HCT116 (cell line): ENCODE results near the gene LDLRAD4. TPM values are rescaled to one million over a fixed set of nuclear protein-coding genes. Genes with fewer than 3 reads are reported as not detected.

ENCODE experiments used
- ATAC-seq: fragments of 200-7000 bp; cut with Tn5 transposase; 2 replicates; pipeline ENCODE4 v1.9.1; 2020; ENCODE audit warnings: mild to moderate bottlenecking, moderate library complexity
- BruUV-seq: library from RNA; stranded (reverse); fragments of 400-500 nt; replicated peaks from 2 replicates; lab custom pipeline; 2021; lab: Mats Ljungman, UMichigan
- CTCF ChIA-PET: fragments of 300-600 bp; sonication (Branson Sonifier 250); formaldehyde crosslinking; loops from one replicate; lab custom pipeline; 2021; ENCODE audit warnings: antibody characterized with exemption; lab: Charles Lee
- POLR2A ChIA-PET: fragments of 300-600, 350-600 bp; sonication (Branson Sonifier 250); formaldehyde crosslinking; loops from one replicate; lab custom pipeline; 2021; ENCODE audit warnings: antibody characterized with exemption; lab: Charles Lee
- RAD21 ChIA-PET, 2 experiments: fragments of 300-600 bp; sonication (Branson Sonifier 250); formaldehyde crosslinking; loops; one replicate each; lab custom pipeline; 2023; ENCODE audit warnings: low total read pairs in 2 of 2; ENCODE audit not compliant: uncharacterized antibody in 2 of 2, unreplicated experiment in 2 of 2, low non-redundant PET in 1 of 2; lab: Charles Lee
- DNase-seq: peaks from one replicate; pipeline ENCODE4 v3.0.0-alpha.2; 2010; ENCODE audit warnings: low read depth, low spot score
- H2AFZ ChIP-seq: fragments of 200-600 bp; shearing (Covaris generic), sonication (generic); 2 replicates; pipeline ENCODE4 v1.6.1; 2017; ENCODE audit warnings: low read depth, mixed run types, mixed read lengths, antibody characterized with exemption, low read length; ENCODE audit not compliant: poor library complexity, severe bottlenecking
- H3K27ac ChIP-seq: 2 replicates; pipeline ENCODE4 v1.5.1; 2012; ENCODE audit warnings: low read depth, low read length
- H3K27me3 ChIP-seq: fragments of 200-600 bp; sonication (generic); 2 replicates; pipeline ENCODE4 v1.6.1; 2016; ENCODE audit warnings: mixed run types, low read length, mixed read lengths; ENCODE audit not compliant: insufficient read depth
- H3K36me3 ChIP-seq, 2 experiments: fragments of 200-500 bp in 1 of 2; fragments of 200-600 bp in 1 of 2; sonication (Bioruptor generic) in 1 of 2; sonication (generic) in 1 of 2; 2 replicates each; pipeline versions ENCODE4 v1.5.1 to v1.6.1; 2014 to 2016; ENCODE audit warnings: low read length in 2 of 2, inconsistent platforms in 1 of 2, mixed read lengths in 1 of 2, mixed run types in 1 of 2; ENCODE audit not compliant: insufficient read depth in 2 of 2, control insufficient read depth in 1 of 2
- H3K4me1 ChIP-seq, 2 experiments: fragments of 200-600 bp in 1 of 2; sonication (generic) in 1 of 2; 2 replicates each; pipeline versions ENCODE4 v1.5.1 to v1.6.1; 2012 to 2017; ENCODE audit warnings: low read length in 2 of 2, inconsistent platforms in 1 of 2, mild to moderate bottlenecking in 1 of 2, mixed read lengths in 1 of 2, mixed run types in 1 of 2, moderate library complexity in 1 of 2; ENCODE audit not compliant: insufficient read depth in 2 of 2, control insufficient read depth in 1 of 2
- H3K4me2 ChIP-seq: fragments of 200-600 bp; sonication (generic); 2 replicates; pipeline ENCODE4 v1.6.1; 2017; ENCODE audit warnings: mixed run types, low read length, mixed read lengths
- H3K4me3 ChIP-seq, 2 experiments: fragments of 200-600 bp in 1 of 2; sonication (generic) in 1 of 2; replicated peaks in 1 of 2; 2 replicates each; pipeline ENCODE4 v1.5.1; 2011 to 2016; ENCODE audit warnings: low read length in 2 of 2, control low read depth in 1 of 2, low read depth in 1 of 2, mild to moderate bottlenecking in 1 of 2, mixed read lengths in 1 of 2, mixed run types in 1 of 2
- H3K79me2 ChIP-seq: fragments of 200-600 bp; sonication (generic); 2 replicates; pipeline ENCODE4 v1.6.1; 2017; ENCODE audit warnings: mild to moderate bottlenecking, mixed run types, low read length, moderate library complexity, mixed read lengths; ENCODE audit not compliant: insufficient read depth
- H3K9ac ChIP-seq: fragments of 200-600 bp; sonication (generic); 2 replicates; pipeline ENCODE4 v1.6.1; 2016; ENCODE audit warnings: low read length, mixed read lengths
- H3K9me2 ChIP-seq: fragments of 200-600 bp; sonication (generic), shearing (Covaris generic); 2 replicates; pipeline ENCODE4 v1.6.1; 2017; ENCODE audit warnings: mixed run types, mild to moderate bottlenecking, moderate library complexity; ENCODE audit not compliant: insufficient read depth
- H3K9me3 ChIP-seq, 2 experiments: fragments of 200-500 bp in 1 of 2; fragments of 200-600 bp in 1 of 2; sonication (Bioruptor generic) in 1 of 2; sonication (generic) in 1 of 2; 2 replicates each; pipeline ENCODE4 v1.6.1; 2014 to 2017; ENCODE audit warnings: low read length in 2 of 2, mixed read lengths in 2 of 2, inconsistent platforms in 1 of 2, low read depth in 1 of 2, mild to moderate bottlenecking in 1 of 2, mixed run types in 1 of 2, moderate library complexity in 1 of 2; ENCODE audit not compliant: control insufficient read depth in 1 of 2, insufficient read depth in 1 of 2
- H4K20me1 ChIP-seq: fragments of 200-600 bp; sonication (generic), shearing (Covaris generic); 2 replicates; pipeline ENCODE4 v1.6.1; 2017; ENCODE audit warnings: mixed run types, mild to moderate bottlenecking, moderate library complexity; ENCODE audit not compliant: insufficient read depth
- CBX3 ChIP-seq: IDR thresholded peaks from 2 replicates; pipeline ENCODE4 v1.6.1; 2012; ENCODE audit warnings: low read depth
- CEBPB ChIP-seq: IDR thresholded peaks from 2 replicates; pipeline ENCODE4 v1.6.1; 2012; ENCODE audit warnings: low read depth
- FOSL1 ChIP-seq: IDR thresholded peaks from 2 replicates; pipeline ENCODE4 v1.6.1; 2012; ENCODE audit warnings: low read depth
- POLR2A ChIP-seq: IDR thresholded peaks from 2 replicates; pipeline ENCODE4 v1.7.0; 2011; ENCODE audit warnings: borderline replicate concordance; ENCODE audit not compliant: insufficient read depth, insufficient read length; ENCODE audit errors: extremely low read depth
- POLR2AphosphoS5 ChIP-seq: IDR thresholded peaks from 2 replicates; pipeline ENCODE4 v1.6.1; 2011; ENCODE audit warnings: mild to moderate bottlenecking, low read depth, low read length, moderate library complexity
- RAD21 ChIP-seq: IDR thresholded peaks from 2 replicates; pipeline ENCODE4 v1.6.1; 2012; ENCODE audit warnings: low read depth, mild to moderate bottlenecking
- SRF ChIP-seq: IDR thresholded peaks from 2 replicates; pipeline ENCODE4 v1.6.1; 2012; ENCODE audit warnings: low read depth
- TCF7L2 ChIP-seq: IDR thresholded peaks from 2 replicates; pipeline ENCODE4 v1.7.0; 2011; ENCODE audit warnings: borderline replicate concordance, inconsistent platforms; ENCODE audit not compliant: insufficient read depth, insufficient read length; ENCODE audit errors: extremely low read depth
- ZFX ChIP-seq: fragments of 450-650 bp; IDR thresholded peaks from 2 replicates; pipeline ENCODE4 v1.6.1; 2017
- ZNF274 ChIP-seq: fragments of 200-500 bp; sonication (Bioruptor generic); IDR thresholded peaks from 2 replicates; pipeline ENCODE4 v1.6.1; 2014; ENCODE audit warnings: mild to moderate bottlenecking, low read depth, low read length, inconsistent platforms
- intact Hi-C: fragments of 100-400 bp; cut with micrococcal nuclease; formaldehyde crosslinking; loops from 2 replicates; pipeline ENCODE4 v1.10.0; 2022
- total RNA-seq: library from RNA; stranded (reverse); gene quantifications from one replicate; pipeline ENCODE4 v1.2.1, GENCODE V29; 2021; ENCODE audit not compliant: unreplicated experiment
- TF ChIP-seq, protein P1 (sequence below): IDR thresholded peaks from 2 replicates; pipeline ENCODE4 v1.6.1; 2012
- TF ChIP-seq, protein P2 (sequence below): IDR thresholded peaks from 2 replicates; pipeline ENCODE4 v1.6.1; 2011; ENCODE audit warnings: mild to moderate bottlenecking, low read length, moderate library complexity; ENCODE audit not compliant: insufficient replicate concordance; ENCODE audit errors: extremely low read depth

The LDLRAD4 gene
- total RNA-seq, 1 experiment from 2014 or later = 1.2 TPM

DNA sequence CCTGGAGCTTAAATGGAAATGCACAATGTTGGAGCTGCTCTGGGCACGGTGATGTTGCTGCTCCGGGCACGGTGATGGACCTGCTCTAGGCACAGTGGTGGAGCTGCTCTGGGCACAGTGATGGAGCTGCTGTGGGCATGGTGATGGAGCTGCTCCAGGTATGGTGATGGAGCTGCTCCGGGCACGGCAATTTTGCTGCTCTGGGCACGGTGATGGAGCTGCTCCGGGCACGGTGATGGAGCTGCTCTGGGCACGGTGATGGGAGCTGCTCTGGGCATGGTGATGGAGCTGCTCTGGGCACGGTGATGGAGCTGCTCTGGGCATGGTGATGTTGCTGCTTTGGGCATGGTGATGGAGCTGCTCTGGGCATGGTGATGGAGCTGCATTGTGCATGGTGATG lies 79.7 kb downstream of the LDLRAD4 start:
- Histone ChIP-seq H3K4me1 (no peaks in the 10 kb centered on the region), H3K9me3 (no peaks in the 10 kb centered on the region)
- TF ChIP-seq POLR2A (no peak), ZFX (no peak), RAD21 (no peak), CEBPB (no peak), ZNF274 (no peak), FOSL1 (no peak), POLR2AphosphoS5 (no peak), CBX3 (no peak), TCF7L2 (no peak), SRF (no peak)
- TF ChIP-seq, protein P1, sequence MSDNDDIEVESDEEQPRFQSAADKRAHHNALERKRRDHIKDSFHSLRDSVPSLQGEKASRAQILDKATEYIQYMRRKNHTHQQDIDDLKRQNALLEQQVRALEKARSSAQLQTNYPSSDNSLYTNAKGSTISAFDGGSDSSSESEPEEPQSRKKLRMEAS = no peak
- TF ChIP-seq, protein P2, sequence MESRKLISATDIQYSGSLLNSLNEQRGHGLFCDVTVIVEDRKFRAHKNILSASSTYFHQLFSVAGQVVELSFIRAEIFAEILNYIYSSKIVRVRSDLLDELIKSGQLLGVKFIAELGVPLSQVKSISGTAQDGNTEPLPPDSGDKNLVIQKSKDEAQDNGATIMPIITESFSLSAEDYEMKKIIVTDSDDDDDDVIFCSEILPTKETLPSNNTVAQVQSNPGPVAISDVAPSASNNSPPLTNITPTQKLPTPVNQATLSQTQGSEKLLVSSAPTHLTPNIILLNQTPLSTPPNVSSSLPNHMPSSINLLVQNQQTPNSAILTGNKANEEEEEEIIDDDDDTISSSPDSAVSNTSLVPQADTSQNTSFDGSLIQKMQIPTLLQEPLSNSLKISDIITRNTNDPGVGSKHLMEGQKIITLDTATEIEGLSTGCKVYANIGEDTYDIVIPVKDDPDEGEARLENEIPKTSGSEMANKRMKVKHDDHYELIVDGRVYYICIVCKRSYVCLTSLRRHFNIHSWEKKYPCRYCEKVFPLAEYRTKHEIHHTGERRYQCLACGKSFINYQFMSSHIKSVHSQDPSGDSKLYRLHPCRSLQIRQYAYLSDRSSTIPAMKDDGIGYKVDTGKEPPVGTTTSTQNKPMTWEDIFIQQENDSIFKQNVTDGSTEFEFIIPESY = no peak
- TF ChIP-seq, all 23 proteins: peak for 0
- no TSS peak for BruUV-seq
- no peaks in the 10 kb centered on the region for H3K79me2 ChIP-seq
- no peak overlapping the region for H3K9ac ChIP-seq
- DNase-seq (no peak), ATAC-seq (no peak)
- POLR2A ChIA-PET = no interaction called here
- CTCF ChIA-PET = no interaction called here
- no peak overlapping the region for H2AFZ ChIP-seq
- H4K20me1 ChIP-seq = no peaks in the 10 kb centered on the region
- no peak overlapping the region for H3K27ac ChIP-seq
- peaks cover 6% of the 10 kb centered on the region; the same call in 1 of the 2 replicates for H3K27me3 ChIP-seq
- H3K4me2 ChIP-seq = no peak overlapping the region
- intact Hi-C loops = loop anchor here (10.0 kb wide), 1 partner anchor 57 kb away; no protein-coding TSS in a partner anchor
- RAD21 ChIA-PET = no interaction called here
- H3K4me3 ChIP-seq = no peak overlapping the region
- H3K9me2 ChIP-seq = no peaks in the 10 kb centered on the region
- no peaks in the 10 kb centered on the region for H3K36me3 ChIP-seq
